GM12872 (cell line): Measurements from ENCODE around the gene CNOT2.

Experiments
- CTCF ChIP-seq: IDR thresholded peaks from 3 replicates; pipeline ENCODE4 v1.5.1; 2011; ENCODE audit warnings: low read depth, mild to moderate bottlenecking, low read length, moderate library complexity; ENCODE audit not compliant: insufficient read depth

The CNOT2 gene

GRCh38 chr12:70243510-70244371 is 508 bp downstream of the CNOT2 start:
- TF ChIP-seq CTCF, result no peak

- TF ChIP-seq CTCF, result no peak
Observed at GRCh38 chr12:70244409-70244808, 1.2 kb downstream of the CNOT2 start.

- no peak for TF ChIP-seq CTCF
Observed at GRCh38 chr12:70245458-70245857, 2.2 kb downstream of the CNOT2 start.

GRCh38 chr12:70246580-70246979 is 3.3 kb downstream of the CNOT2 start:
- TF ChIP-seq CTCF, result no peak

GRCh38 chr12:70247653-70248199 is 4.5 kb downstream of the CNOT2 start:
- no peak for TF ChIP-seq CTCF

- no peak for TF ChIP-seq CTCF
Observed at GRCh38 chr12:70248876-70249275, 5.6 kb downstream of the CNOT2 start.

GRCh38 chr12:70249903-70250302 is 6.7 kb downstream of the CNOT2 start:
- no peak for TF ChIP-seq CTCF
